Bronchial epithelial cell (primary cell): ENCODE measurements around the gene CDHR1. TPM values are rescaled to one million over a fixed set of nuclear protein-coding genes. Genes with fewer than 3 reads are reported as not detected.

Experiments
- DNase-seq: peaks from one replicate; pipeline ENCODE4 v3.0.0-alpha.2; 2010; ENCODE audit warnings: low read depth
- FAIRE-seq: peaks from 2 replicates; lab custom pipeline; 2011; peaks lifted over from hg19 to GRCh38; lab: Jason Lieb, UNC
- H3K27me3 ChIP-seq: 2 replicates; pipeline ENCODE4 v1.5.1; 2011; ENCODE audit warnings: low read length; ENCODE audit not compliant: control insufficient read depth, insufficient read depth
- H3K36me3 ChIP-seq: 2 replicates; pipeline ENCODE4 v1.5.1; 2011; ENCODE audit warnings: low read length; ENCODE audit not compliant: control insufficient read depth, insufficient read depth
- H3K4me3 ChIP-seq: 2 replicates; pipeline ENCODE4 v1.5.1; 2011; ENCODE audit warnings: mild to moderate bottlenecking, low read depth, low read length, control low read depth
- CTCF ChIP-seq: IDR thresholded peaks from 2 replicates; pipeline ENCODE4 v1.5.1; 2011; ENCODE audit warnings: mild to moderate bottlenecking, moderate library complexity, low read length, control low read depth, inconsistent platforms; ENCODE audit not compliant: insufficient read depth, severe bottlenecking
- total RNA-seq: library from RNA; depleted of rRNA; stranded (reverse); fragments of >200 nt; gene quantifications from 2 replicates; pipeline ENCODE4 v1.2.1, GENCODE V29; 2014

The CDHR1 gene
- total RNA-seq, 1 donor from 2014 or later = 0.53 TPM

GRCh38 chr10:84211566-84211965 is 17.2 kb downstream of the CDHR1 start:
- Histone ChIP-seq H3K4me3 (no peak overlapping the region), H3K27me3 (no peaks in the 10 kb centered on the region), H3K36me3 (no peaks in the 10 kb centered on the region)
- DNase-seq (no peak), FAIRE-seq (no peak)
- TF ChIP-seq CTCF = no peak

GRCh38 chr10:84212014-84212413 is 17.7 kb downstream of the CDHR1 start:
- no peak for DNase-seq
- no peaks in the 10 kb centered on the region for H3K36me3 ChIP-seq

GRCh38 chr10:84213076-84213475 is 18.7 kb downstream of the CDHR1 start:
- no peak for DNase-seq
- no peak overlapping the region for H3K4me3 ChIP-seq
- FAIRE-seq = no peak
- no peak for TF ChIP-seq CTCF
- no peaks in the 10 kb centered on the region for H3K36me3 ChIP-seq
- H3K27me3 ChIP-seq = no peaks in the 10 kb centered on the region

More at GRCh38 chr10:84212014-84212413, 17.7 kb downstream of the CDHR1 start:
- no peak for TF ChIP-seq CTCF
- Histone ChIP-seq H3K4me3 (no peak overlapping the region), H3K27me3 (no peaks in the 10 kb centered on the region)
- peak; percentile 43 for FAIRE-seq

GRCh38 chr10:84214046-84214572 is 19.8 kb downstream of the CDHR1 start:
- Histone ChIP-seq H3K36me3 (no peaks in the 10 kb centered on the region), H3K27me3 (no peaks in the 10 kb centered on the region), H3K4me3 (no peak overlapping the region)
- TF ChIP-seq CTCF = no peak
- FAIRE-seq = no peak
- DNase-seq = no peak

- DNase-seq = peak; percentile 24
- Histone ChIP-seq H3K27me3 (no peaks in the 10 kb centered on the region), H3K36me3 (no peaks in the 10 kb centered on the region), H3K4me3 (no peak overlapping the region)
- FAIRE-seq = peak; percentile 7
- peak; percentile 56 for TF ChIP-seq CTCF
Measured at GRCh38 chr10:84214612-84215235, 20.4 kb downstream of the CDHR1 start.
